Measurements from ENCODE around the gene RMI2.
A peak's percentile ranks its signal among the peaks of the same experiment; 100 is the strongest.

The RMI2 gene

GRCh38 chr16:11394593-11394960, 49.3 kb downstream of the RMI2 start:
- ATAC-seq, result no peak
- TF ChIP-seq CSDC2 (CRISPR knock-in tag; IDR thresholded peaks at IDR 0.05), result no peak
- no peak for TF ChIP-seq OSR1 (CRISPR knock-in tag; IDR thresholded peaks at IDR 0.05)
- TF ChIP-seq ESRRG (CRISPR knock-in tag; IDR thresholded peaks at IDR 0.05), result no peak
- TF ChIP-seq GLIS3 (CRISPR knock-in tag; IDR thresholded peaks at IDR 0.05), result no peak
- TF ChIP-seq CREB5 (CRISPR knock-in tag; IDR thresholded peaks at IDR 0.05; ENCODE audit: low read depth), result no peak
- TF ChIP-seq ISL1 (CRISPR knock-in tag; IDR thresholded peaks at IDR 0.05), result no peak
- no peak for TF ChIP-seq ZC3H10 (CRISPR knock-in tag; IDR thresholded peaks at IDR 0.05)
- no peak for TF ChIP-seq CSRNP3 (CRISPR knock-in tag; IDR thresholded peaks at IDR 0.05)
- no peak for TF ChIP-seq ZNF565 (CRISPR knock-in tag; conservative IDR thresholded peaks at IDR 0.05; ENCODE audit: low read depth)
- no peak for TF ChIP-seq PPARA (CRISPR knock-in tag; IDR thresholded peaks at IDR 0.05; ENCODE audit: borderline replicate concordance)

GRCh38 chr16:11395008-11395948, 50.0 kb downstream of the RMI2 start:
- 0 out of 3 replicates have a peak, but pooled peaks have one; percentile 9 for ATAC-seq
- TF ChIP-seq PPARA (CRISPR knock-in tag; IDR thresholded peaks at IDR 0.05; ENCODE audit: borderline replicate concordance) (no peak), OSR1 (CRISPR knock-in tag; IDR thresholded peaks at IDR 0.05) (no peak), RARB (CRISPR knock-in tag; IDR thresholded peaks at IDR 0.05) (no peak), ARNTL (CRISPR knock-in tag; IDR thresholded peaks at IDR 0.05; ENCODE audit: borderline replicate concordance, low read depth) (no peak), TCF4 (CRISPR knock-in tag; IDR thresholded peaks at IDR 0.05; ENCODE audit: borderline replicate concordance) (no peak), CSDC2 (CRISPR knock-in tag; IDR thresholded peaks at IDR 0.05) (no peak), ESRRG (CRISPR knock-in tag; IDR thresholded peaks at IDR 0.05) (no peak), SNAI2 (CRISPR knock-in tag; IDR thresholded peaks at IDR 0.05) (no peak), ZFP30 (CRISPR knock-in tag; IDR thresholded peaks at IDR 0.05) (no peak), POU6F1 (CRISPR knock-in tag; IDR thresholded peaks at IDR 0.05; ENCODE audit: borderline replicate concordance, low read depth) (no peak), ISL1 (CRISPR knock-in tag; IDR thresholded peaks at IDR 0.05) (no peak), CSRNP3 (CRISPR knock-in tag; IDR thresholded peaks at IDR 0.05) (no peak), ZNF8 (CRISPR knock-in tag; IDR thresholded peaks at IDR 0.05) (no peak), TOX (CRISPR knock-in tag; IDR thresholded peaks at IDR 0.05; ENCODE audit: borderline replicate concordance) (no peak), PATZ1 (CRISPR knock-in tag; IDR thresholded peaks at IDR 0.05; ENCODE audit: borderline replicate concordance) (no peak), ZC3H10 (CRISPR knock-in tag; IDR thresholded peaks at IDR 0.05) (no peak), CREB5 (CRISPR knock-in tag; IDR thresholded peaks at IDR 0.05; ENCODE audit: low read depth) (no peak)

GRCh38 chr16:11395949-11396240, 50.6 kb downstream of the RMI2 start:
- TF ChIP-seq ZNF565 (CRISPR knock-in tag; conservative IDR thresholded peaks at IDR 0.05; ENCODE audit: low read depth), result no peak
- no peak for ATAC-seq

Data from SK-N-SH treated with all-trans-retinoic acid at 6 μM for 48 hours (cell line).